BJ (cell line): ENCODE results near the gene EYA2. TPM values are rescaled to one million over a fixed set of nuclear protein-coding genes. Genes with fewer than 3 reads are reported as not detected.

Source experiments
- CTCF ChIA-PET: fragments of 350-600 bp; formaldehyde crosslinking; extraction: SDS; loops from one replicate; lab custom pipeline; 2021; ENCODE audit warnings: antibody characterized with exemption, inconsistent platforms; lab: Yijun Ruan, JAX
- POLR2A ChIA-PET: fragments of 300-600 bp; sonication (Branson Sonifier 250); formaldehyde crosslinking; extraction: SDS; loops from one replicate; lab custom pipeline; 2021; ENCODE audit warnings: antibody characterized with exemption; lab: Charles Lee
- DNase-seq: peaks from one replicate; pipeline ENCODE4 v3.0.0-alpha.2; 2011; ENCODE audit warnings: low read depth
- H3K27me3 ChIP-seq: 2 replicates; pipeline ENCODE4 v1.6.0; 2011; ENCODE audit warnings: low read length; ENCODE audit not compliant: control insufficient read depth, insufficient read depth
- H3K36me3 ChIP-seq: 2 replicates; pipeline ENCODE4 v1.5.1; 2011; ENCODE audit warnings: low read length; ENCODE audit not compliant: control insufficient read depth, insufficient read depth
- H3K4me3 ChIP-seq: 2 replicates; pipeline ENCODE4 v1.5.1; 2011; ENCODE audit warnings: low read depth, mild to moderate bottlenecking, control low read depth, low read length
- polyA plus RNA-seq: library from polyadenylated mRNA; depleted of rRNA; stranded (reverse); fragments of >200 nt; gene quantifications from 2 replicates; pipeline ENCODE4 v1.2.3, GENCODE V29; 2011
- TF ChIP-seq, protein P1 (sequence below): IDR thresholded peaks from 2 replicates; pipeline ENCODE4 v1.5.1; 2011; ENCODE audit warnings: low read depth, mild to moderate bottlenecking, control low read depth, inconsistent platforms, low read length, moderate library complexity; ENCODE audit not compliant: insufficient read depth

The EYA2 gene
- polyA plus RNA-seq, 1 experiment = 1.5 TPM

DNA sequence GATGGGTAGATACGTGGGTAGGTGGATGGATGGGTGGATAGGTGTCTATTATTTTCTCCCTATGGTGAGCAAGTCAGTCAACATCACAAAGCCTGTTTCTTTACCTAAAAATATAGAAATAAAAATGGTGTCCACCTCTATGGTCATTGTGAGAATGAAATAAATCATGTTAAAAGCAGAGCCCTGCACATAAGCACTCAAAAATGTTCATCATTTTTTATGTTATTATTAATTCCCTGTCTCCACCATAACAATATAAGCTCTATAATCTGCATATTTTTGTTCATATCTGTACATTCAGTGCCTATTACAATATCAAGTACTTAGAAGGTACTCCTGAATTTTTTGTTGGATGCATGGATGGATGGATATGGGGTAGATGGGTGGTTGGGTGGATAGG, 284.2 kb downstream of the EYA2 start:
- ChIA-PET CTCF (interaction anchor here (2.7 kb wide), 1 partner anchor 205 kb away, joined by 9 read pairs; no protein-coding TSS in a partner anchor), POLR2A (no interaction called here)
- TF ChIP-seq, protein P1, sequence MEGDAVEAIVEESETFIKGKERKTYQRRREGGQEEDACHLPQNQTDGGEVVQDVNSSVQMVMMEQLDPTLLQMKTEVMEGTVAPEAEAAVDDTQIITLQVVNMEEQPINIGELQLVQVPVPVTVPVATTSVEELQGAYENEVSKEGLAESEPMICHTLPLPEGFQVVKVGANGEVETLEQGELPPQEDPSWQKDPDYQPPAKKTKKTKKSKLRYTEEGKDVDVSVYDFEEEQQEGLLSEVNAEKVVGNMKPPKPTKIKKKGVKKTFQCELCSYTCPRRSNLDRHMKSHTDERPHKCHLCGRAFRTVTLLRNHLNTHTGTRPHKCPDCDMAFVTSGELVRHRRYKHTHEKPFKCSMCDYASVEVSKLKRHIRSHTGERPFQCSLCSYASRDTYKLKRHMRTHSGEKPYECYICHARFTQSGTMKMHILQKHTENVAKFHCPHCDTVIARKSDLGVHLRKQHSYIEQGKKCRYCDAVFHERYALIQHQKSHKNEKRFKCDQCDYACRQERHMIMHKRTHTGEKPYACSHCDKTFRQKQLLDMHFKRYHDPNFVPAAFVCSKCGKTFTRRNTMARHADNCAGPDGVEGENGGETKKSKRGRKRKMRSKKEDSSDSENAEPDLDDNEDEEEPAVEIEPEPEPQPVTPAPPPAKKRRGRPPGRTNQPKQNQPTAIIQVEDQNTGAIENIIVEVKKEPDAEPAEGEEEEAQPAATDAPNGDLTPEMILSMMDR = no peak
- DNase-seq = no peak
- Histone ChIP-seq H3K4me3 (no peak overlapping the region), H3K36me3 (no peaks in the 10 kb centered on the region), H3K27me3 (no peaks in the 10 kb centered on the region)

DNA sequence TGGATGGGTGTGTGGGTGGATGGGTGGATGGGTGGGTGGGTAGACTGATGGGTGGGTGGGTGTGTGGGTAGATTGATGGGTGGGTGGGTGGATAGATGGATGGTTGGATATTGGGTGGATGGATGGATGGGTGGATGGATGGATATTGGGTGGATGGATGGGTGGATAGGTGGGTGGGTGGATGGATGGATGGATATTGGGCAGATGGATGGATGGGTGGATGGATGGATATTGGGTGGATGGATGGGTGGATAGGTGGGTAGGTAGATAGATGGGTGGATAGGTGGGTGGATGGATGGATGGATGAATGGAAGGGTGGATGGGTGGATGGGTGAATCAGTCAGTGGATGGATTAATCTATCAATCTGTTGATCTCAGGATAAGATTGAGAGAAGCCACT, 284.6 kb downstream of the EYA2 start:
- Histone ChIP-seq H3K27me3 (no peaks in the 10 kb centered on the region), H3K36me3 (no peaks in the 10 kb centered on the region), H3K4me3 (no peak overlapping the region)
- TF ChIP-seq, protein P1 = no peak
- ChIA-PET CTCF (interaction anchor here (2.7 kb wide), 1 partner anchor 205 kb away, joined by 9 read pairs; no protein-coding TSS in a partner anchor), POLR2A (no interaction called here)
- DNase-seq = no peak

DNA sequence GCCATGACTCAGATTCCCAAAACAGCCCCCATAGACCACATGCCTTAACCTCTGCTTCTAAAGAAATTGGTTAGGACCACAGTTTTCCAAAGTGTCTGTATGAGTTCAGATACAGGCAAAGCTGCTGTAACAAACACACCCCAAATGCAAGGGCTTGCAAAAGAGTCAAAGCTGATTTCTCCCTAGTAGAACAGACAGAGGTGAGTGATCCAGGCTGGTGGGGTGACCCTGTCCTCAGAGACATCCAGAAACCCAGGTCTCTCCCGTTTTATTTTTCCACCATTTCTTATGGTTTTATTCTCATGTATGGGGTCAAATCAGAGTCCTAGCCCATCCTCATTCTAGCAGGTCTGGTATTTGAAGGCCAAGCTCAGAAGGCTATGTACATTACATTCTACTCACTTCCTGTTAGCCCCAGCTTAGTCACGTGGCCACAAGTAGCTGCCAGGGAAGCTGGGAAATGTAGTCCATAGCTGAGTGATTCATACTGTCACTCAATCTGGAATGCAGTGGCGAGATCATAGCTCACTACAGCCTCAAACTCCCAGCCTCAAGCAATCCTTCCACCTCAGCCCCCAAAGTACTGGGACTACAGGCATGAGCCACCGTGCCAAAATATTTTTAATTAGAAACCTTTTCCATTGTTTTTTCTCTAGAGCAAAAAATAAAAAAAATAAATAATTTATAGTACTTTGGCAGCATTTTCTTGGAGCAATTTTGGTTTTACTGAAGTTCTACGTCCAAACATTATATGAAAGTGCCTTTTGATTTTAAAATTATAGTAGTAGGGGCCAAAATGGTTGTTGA, 286.6 kb downstream of the EYA2 start:
- Histone ChIP-seq H3K27me3 (no peaks in the 10 kb centered on the region), H3K4me3 (no peak overlapping the region), H3K36me3 (no peaks in the 10 kb centered on the region)
- TF ChIP-seq, protein P1 = no peak
- ChIA-PET POLR2A (no interaction called here), CTCF (interaction anchor here (0.9 to 2.7 kb wide), 3 partner anchors 15 to 203 kb away, joined by 3 to 9 read pairs (median 4); no protein-coding TSS in a partner anchor)
- no peak for DNase-seq

DNA sequence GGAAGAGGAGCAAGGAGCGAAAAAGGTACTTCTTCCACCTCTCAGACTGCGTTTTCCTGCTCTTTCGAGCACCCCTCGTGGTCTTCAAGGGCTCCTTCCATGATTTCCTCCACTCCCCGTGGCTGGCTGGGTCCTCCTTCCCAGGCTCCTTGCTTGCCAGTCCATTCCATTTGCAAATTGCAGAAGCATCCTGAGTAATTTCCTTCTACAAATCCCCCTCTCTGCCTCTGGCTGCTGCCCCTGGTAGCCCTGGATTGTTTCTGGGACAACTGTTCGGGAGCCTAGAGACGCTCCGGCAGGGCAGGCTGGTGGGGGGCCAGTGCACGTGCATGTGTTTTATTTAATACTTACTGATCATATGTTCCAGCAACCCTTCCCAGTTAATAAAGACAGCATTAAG, 288.7 kb downstream of the EYA2 start:
- Histone ChIP-seq H3K36me3 (no peaks in the 10 kb centered on the region), H3K4me3 (no peak overlapping the region), H3K27me3 (no peaks in the 10 kb centered on the region; the same call in 1 of the 2 replicates)
- ChIA-PET CTCF (interaction anchor here (1.7 to 2.3 kb wide), 2 partner anchors 13 to 431 kb away, joined by 6 to 10 read pairs; no protein-coding TSS in a partner anchor), POLR2A (no interaction called here)
- TF ChIP-seq, protein P1 = no peak
- DNase-seq = no peak

DNA sequence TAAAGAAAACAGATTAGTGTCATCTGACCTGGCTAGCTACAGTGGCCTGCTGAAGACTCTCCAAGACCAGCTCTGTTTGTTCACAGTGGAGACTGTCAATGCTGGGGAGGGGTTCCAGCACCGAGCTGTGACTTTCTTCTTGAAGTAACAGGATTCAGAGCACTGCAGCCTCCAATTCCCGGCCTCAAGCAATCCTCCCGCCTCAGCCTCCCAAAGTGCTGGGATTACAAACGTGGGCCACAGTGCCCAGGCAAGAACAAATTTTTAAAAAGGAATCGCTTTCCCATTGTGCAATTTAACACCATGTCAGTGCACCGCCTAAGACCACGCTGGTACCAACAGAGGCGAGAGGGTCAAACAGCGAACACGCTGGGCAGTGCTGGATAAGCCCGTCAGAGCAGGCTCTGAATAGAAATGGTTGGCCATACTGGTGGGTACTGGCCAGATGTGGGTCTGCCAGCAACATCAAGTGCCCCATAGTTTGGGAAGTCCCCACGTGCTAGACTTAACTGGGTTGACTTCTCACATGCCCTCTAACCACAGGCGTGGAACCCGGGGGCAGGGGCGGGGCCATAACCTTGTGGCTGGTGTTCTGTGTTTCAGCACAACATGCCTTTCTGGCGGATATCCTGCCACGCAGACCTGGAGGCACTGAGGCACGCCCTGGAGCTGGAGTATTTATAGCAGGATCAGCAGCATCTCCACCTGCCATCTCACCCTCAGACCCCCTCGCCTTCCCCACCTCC, 293.0 kb downstream of the EYA2 start:
- TF ChIP-seq, protein P1 = no peak
- no peak for DNase-seq
- Histone ChIP-seq H3K4me3 (no peak overlapping the region), H3K27me3 (no peaks in the 10 kb centered on the region; the same call in 1 of the 2 replicates), H3K36me3 (no peaks in the 10 kb centered on the region)
- POLR2A ChIA-PET = no interaction called here
- CTCF ChIA-PET = interaction anchor here (1.4 kb wide), 1 partner anchor 9 kb away, joined by 4 read pairs; no protein-coding TSS in a partner anchor
